NCI-H446 treated with DMSO at 0.1 percent for 48 hours (cell line): Measurements from ENCODE around the gene ALK.

Experiments
- DNase-seq: peaks from one replicate; lab custom pipeline; 2025; lab: John Stamatoyannopoulos, UW

ALK gene

DNA sequence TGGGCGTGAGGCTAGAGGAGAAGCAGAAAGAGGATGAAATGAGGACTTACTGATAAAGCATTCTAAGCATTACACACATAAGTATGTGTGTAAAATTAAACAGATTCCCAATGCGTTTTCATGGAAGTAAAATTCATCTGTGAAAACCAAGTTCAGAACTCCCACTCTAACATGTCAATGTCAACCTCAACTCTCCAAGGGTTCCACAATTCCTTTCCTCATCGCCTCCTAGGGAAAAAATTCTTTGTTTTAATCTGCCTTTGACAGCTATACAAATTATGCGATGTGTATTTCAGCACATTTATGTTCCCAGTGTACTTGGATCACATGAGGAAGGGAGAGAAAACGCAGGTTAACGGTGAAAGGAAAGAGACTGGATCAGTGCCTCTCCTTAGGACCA lies 729.6 kb downstream of the ALK start:
- DNase-seq: no peak

DNA sequence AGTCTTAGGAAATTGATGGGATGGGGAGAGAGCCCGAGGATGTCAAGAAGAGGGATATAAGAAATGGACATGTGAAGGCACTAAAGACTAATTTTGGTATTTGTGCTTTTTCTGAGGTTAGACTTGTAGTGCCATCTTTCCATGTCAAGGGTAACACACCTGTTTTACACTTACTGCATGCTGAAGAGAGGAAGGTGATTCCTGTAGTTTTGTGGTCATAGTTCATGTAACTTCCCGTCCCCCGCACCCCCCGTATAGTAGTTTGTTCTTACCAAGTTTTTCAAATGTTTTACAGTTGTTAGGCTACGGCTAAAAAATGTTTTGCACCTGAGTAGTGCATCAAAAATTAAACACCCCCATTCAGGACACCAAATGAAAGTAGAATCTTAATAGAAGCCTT lies 732.3 kb downstream of the ALK start:
- DNase-seq: no peak

- DNase-seq: no peak
These were observed 733.5 kb downstream of the ALK start for GRCh38 chr2:29187926-29188325.

DNA sequence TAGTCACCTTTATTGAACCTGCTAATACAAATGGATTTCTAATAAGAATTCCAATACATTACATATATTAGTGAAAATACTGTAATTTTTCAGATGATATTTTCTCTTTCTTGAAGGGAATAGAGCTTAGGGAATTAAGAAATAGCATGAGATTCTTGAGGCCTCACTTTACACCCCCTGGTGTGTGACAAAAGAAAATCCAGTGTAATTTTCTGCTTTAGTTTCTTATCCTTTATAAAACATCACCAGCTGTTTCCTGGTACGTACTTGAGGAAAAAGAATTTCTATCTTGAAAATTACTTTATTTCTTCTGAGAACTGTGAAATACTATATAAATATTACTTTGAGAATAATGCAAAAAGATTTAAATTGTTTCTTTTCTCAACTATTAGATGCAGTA lies 734.6 kb downstream of the ALK start:
- DNase-seq: no peak

- DNase-seq: no peak
These were observed 736.9 kb downstream of the ALK start for GRCh38 chr2:29184531-29184930.

- DNase-seq: no peak
These were observed 738.5 kb downstream of the ALK start for GRCh38 chr2:29182920-29183319.

GRCh38 chr2:29182334-29182733 lies 739.1 kb downstream of the ALK start:
- no peak for DNase-seq

- DNase-seq: no peak
These were observed 746.0 kb downstream of the ALK start for GRCh38 chr2:29175338-29175737.

GRCh38 chr2:29174937-29175336 lies 746.4 kb downstream of the ALK start:
- DNase-seq: no peak

GRCh38 chr2:29166242-29167039 lies 754.9 kb downstream of the ALK start:
- no peak for DNase-seq

DNA sequence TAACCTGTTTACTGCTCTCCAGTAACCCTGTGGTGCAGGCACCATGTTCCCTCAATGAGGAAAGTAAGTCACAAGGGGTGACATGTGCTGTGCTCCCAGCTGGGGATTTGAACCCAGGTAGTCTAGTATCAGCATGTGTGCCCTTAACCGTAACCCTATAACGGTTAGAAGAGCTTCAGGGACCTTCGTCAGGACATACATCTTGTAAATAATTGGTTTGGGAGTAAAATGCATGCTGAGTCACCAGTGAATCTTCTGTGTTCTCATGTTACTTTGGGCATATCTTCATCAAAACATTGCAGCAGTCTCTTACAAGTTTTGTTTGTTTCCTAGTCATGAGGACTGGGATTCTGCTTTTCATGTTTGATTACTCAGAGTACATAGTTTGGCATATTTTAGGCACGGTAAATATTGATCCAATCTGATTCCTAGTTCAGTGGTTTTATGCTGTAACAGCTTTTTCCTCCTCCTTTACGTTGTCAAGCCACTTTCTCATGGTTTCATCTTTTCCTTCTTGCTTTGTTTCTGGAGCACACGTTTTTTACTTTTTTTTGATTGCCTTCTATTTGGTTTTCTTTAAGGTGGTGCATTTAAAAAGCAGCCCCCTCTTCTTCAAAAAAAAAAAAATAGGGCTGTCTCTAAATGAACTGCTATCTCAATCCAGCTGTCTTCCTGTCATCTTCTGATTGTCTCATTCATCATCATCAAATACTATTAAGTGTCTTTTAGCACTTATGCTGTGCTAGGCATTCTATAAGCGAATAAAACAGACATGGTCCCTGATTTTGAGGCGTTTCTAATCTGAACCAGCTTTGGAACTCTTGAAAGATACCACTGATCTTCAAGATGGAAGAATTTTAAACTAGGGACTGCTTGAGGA lies 755.8 kb downstream of the ALK start:
- DNase-seq: no peak

- no peak for DNase-seq
These were observed 757.1 kb downstream of the ALK start for GRCh38 chr2:29164091-29164846.

GRCh38 chr2:29162204-29162928 lies 759.0 kb downstream of the ALK start:
- DNase-seq: no peak

DNA sequence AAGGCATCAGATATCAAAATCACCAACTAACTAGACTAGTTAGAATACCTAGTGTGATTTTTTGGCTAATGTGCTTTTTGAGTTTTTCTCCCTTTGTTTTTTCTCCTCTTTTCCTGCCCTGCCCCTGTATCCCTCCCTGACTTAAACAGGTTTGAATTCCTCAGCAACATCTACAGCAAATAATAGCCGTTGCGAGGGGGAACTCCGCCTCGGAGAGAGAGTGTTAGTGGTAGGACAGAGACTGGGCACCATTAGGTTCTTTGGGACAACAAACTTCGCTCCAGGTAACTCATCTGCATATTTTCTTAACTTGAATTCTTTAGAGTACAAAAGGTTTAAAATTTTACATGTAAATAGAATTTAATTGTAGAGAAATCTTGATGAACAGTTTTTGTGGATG lies 761.2 kb downstream of the ALK start:
- DNase-seq: no peak

DNA sequence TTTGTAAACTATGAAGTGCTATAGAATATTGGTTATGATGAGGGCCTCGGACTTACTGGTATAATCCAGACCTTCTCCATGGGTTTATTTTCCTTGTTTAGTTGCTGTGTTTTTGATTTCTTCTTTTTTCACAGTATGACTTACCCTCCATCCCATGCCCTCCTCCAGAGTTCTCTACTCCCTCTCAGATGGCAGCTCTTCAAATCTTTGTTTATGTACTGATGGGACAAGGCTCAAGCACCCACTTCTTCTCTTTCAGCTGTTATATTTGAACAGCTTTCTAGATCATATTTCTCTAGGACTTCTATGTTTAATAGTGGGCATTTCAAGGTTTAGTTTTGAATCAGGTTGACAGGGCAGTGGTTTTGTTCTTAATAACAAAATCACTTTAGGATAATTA lies 762.3 kb downstream of the ALK start:
- DNase-seq: no peak

DNA sequence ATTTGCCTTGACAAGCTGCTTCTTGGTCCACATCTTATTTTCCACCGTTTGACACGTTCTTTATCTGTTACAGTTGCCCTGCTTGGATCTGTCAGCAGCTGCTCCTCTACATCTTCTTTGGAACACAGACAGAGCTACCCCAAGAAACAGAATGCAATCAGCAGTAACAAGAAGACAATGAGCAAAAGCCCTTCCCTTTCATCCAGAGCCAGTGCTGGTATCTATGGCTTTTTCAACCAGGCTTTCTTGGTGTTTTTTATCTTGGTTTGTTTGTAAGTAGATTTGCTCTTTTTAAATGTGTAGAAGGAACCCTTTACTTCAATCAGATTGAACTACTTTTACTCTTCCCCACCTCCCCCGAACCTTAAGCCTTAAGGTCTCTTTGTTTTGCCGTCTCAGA lies 764.3 kb downstream of the ALK start:
- no peak for DNase-seq

- DNase-seq: no peak
These were observed 765.8 kb downstream of the ALK start for GRCh38 chr2:29155578-29155977.

- no peak for DNase-seq
These were observed 766.8 kb downstream of the ALK start for GRCh38 chr2:29154610-29155009.

GRCh38 chr2:29147963-29148362 lies 773.4 kb downstream of the ALK start:
- no peak for DNase-seq

- DNase-seq: no peak
These were observed 775.2 kb downstream of the ALK start for GRCh38 chr2:29146197-29146596.

GRCh38 chr2:29143657-29144056 lies 777.7 kb downstream of the ALK start:
- DNase-seq: no peak
